HG03469 (cell line): Measurements from ENCODE around the gene LTBP1.

Source experiments
- ATAC-seq: cut with Tn5 transposase; IDR thresholded peaks from one replicate; pipeline ENCODE4 v1.9.1; 2021; ENCODE audit warnings: mild to moderate bottlenecking, moderate library complexity, moderate number of reproducible peaks; ENCODE audit not compliant: unreplicated experiment

LTBP1 gene

GRCh38 chr2:33181466-33181865 lies 234.7 kb downstream of the LTBP1 start:
- no peak for ATAC-seq

GRCh38 chr2:33184041-33184440 lies 237.3 kb downstream of the LTBP1 start:
- no peak for ATAC-seq

- ATAC-seq = no peak
These were observed 240.2 kb downstream of the LTBP1 start for GRCh38 chr2:33186937-33187336.

DNA sequence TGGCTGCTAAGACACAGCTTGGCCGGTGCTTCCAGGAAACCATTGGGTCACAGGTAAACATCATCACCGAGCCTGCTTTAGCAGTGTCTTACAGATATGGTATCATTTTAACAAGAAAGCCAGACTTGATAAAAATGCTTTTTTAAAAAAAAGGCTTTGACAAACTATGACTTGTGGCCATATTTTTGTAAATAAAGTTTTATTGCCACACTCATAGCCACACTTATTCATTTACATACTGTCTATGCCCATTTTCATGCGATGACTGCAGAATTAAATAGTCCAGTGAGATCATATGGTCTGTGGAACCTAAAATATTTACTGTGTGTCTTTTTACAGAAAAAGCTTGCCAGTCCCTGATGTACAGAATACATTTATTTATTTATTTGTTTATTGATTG lies 242.0 kb downstream of the LTBP1 start:
- ATAC-seq = no peak

GRCh38 chr2:33190393-33190937 lies 243.7 kb downstream of the LTBP1 start:
- ATAC-seq = no peak

- no peak for ATAC-seq
These were observed 249.1 kb downstream of the LTBP1 start for GRCh38 chr2:33195891-33196290.

DNA sequence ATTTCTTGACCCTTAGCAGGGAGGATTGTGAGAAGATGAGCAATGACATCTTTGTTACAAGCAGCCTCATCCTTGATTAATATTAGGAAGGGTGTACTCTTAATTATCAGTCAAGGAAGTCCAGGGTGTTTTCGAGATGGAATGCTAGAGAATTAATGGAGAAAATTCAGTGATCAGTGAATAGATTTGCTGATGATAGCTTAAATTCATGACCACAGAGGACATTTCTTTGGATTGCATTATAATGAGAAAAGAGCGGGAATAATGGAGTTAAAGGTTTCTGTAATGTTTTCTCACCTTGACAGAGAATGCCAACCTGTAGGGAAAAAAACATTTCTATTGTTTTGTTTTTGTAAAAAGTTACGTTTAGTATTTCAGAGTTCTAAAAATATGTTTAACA lies 249.9 kb downstream of the LTBP1 start:
- no peak for ATAC-seq

- no peak for ATAC-seq
These were observed 250.6 kb downstream of the LTBP1 start for GRCh38 chr2:33197198-33197938.

DNA sequence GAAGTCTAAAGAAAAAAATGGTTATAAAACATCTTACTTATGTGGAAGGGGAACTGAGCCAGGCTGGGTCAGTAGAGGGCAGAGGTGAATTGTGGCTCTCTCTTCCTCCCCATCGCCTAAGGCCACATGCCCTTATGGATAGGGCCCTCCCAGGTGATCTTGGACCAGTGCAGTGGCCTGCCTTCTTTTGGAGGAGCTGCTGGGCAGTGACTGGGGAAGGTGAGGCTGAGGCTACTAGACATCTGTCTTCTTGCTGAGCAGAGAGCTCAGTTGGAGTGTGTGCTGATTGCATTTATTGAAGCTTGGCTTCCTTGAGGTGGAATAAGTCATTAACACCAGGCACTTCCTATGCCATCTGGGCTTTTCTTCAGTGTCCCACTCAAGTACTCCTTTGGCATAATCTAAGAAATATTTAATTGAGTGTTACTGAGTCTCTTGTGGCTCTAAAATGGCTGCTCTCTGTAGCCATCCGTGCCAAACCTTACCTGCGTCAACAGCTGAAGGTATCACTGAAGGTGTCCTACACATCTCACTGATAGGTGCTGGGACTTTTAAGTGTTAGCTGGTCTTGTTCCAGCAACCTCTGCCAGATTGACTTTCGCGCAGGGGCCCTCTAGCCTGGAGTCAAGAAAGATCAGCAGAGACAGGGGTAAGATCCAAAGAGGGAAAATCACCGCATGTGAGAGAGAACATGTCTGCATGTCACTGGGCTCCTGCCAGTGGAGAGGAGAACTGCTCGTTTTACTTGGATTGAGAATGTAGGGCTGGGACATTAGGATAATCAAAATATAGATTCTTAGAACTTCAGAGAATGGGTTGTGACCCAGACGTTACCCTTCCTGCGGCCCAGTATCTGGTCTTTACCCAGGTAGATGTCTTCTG lies 256.1 kb downstream of the LTBP1 start:
- ATAC-seq = no peak

DNA sequence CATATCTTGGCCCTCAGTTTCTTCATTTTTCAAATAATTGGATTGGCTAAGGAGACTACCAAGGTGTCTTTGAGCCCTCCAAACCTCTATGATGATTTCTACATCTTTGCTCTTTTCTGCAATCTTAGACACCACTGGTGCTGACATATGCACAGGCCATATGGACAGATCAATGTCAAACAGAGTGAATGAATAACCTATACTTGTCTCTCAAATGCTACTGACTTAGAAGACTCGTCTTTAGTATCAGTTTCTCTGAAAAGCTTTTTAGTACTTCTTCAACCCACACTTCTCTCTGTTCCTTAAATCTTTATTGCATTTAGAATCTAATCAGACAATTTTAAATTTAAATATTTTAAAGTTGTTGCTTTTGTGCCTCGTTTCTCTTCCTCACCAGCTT lies 258.2 kb downstream of the LTBP1 start:
- peak; percentile 42 for ATAC-seq

DNA sequence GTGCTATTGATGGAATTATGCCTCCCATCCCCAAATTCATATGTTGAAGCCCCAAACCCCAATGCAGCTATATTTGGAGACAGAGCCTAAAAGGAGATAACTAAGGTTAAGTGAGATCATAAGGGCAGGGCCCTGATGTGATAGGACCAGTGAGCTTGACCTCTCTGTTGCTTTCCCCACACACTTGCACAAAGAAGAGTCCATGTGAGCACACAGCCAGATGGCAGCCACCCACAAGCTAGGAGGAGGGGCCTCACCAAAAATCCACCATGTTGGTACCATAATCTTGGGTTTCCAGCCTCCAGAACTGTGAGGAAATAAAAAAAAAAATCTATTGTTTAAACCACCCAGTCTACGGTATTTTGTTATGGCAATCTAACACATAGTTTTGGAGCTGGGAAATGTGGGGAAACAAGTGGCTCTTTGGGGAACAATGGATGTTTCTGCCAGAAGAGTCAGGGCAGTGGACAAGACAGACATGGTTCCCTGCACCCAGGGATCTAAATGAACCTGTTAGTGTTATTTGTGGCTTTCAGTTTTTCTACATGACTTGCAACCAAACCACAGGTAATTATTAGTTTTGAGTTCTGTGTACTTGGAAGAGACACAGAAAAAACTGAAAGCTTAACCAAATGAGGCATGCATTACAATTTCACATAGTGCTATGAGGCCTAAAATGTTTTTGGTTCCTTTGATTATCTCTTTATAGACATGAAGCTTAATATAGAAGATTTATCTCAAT lies 259.1 kb downstream of the LTBP1 start:
- ATAC-seq = peak; percentile 86

DNA sequence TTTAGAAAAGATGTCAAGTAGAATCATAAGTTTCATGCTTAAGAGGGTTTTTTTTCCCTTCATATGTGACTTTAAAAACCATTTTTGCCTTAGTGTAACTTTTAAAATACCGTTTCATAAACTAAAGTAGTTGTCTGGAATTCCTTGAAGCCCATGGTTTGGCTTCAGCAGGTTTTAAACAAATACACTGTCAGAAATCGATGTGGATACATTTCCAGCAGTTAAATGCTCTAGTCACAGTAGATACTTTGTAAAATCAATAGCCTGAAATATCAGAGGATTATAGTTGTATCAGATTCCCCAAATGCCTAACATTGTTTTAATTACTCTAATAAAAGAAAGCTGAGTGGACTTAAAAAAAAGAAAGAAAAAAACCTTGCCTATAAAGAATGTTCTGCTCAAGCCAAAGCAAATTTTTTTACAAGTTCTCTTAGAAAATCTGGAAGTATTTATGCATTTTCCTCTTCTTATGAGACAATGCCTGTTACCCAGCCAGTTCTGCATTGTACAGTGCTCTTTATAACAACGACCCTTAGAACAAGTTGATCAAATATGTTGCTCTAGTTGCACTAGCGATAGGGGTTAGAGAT lies 260.5 kb downstream of the LTBP1 start:
- ATAC-seq = no peak

- no peak for ATAC-seq
These were observed 261.6 kb downstream of the LTBP1 start for GRCh38 chr2:33208400-33208799.

DNA sequence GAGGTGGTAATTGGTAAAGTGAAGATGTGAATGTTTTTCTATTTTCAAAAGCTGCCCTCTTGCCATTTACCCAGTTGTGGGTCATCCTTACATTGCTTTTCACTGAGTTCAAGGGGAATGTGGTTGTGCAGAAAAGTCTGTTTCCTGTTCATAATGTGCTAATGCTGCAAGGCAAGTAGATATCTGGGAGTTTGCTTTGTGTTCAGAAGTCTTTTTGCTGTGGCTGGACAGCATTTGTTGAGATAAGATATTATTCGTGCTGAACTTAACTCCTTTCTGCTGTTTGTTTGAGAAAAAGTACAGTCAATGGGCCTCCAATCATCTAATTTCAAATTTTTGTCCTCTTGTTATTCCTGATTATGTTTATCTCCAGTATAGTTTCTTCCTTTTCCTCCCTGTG lies 263.2 kb downstream of the LTBP1 start:
- no peak for ATAC-seq

DNA sequence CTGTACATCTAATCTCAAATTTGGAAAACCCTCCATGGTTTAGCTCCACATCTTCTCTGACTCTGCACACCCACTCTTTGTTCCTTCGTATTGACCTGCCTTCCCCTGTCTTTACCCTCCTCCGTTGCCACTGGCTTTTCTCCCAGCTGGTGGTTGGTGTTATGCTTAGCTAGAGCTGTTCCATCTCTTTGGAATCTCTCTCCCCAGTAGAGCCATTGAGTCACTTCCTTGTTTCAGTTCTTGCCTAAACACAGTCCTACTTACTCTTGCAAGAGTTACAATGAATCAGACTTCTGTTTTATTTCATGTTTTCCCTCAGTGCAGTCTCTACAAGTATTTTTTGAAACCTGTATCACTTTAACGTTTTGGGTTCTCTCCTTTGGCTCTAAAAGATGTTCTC lies 263.9 kb downstream of the LTBP1 start:
- no peak for ATAC-seq

DNA sequence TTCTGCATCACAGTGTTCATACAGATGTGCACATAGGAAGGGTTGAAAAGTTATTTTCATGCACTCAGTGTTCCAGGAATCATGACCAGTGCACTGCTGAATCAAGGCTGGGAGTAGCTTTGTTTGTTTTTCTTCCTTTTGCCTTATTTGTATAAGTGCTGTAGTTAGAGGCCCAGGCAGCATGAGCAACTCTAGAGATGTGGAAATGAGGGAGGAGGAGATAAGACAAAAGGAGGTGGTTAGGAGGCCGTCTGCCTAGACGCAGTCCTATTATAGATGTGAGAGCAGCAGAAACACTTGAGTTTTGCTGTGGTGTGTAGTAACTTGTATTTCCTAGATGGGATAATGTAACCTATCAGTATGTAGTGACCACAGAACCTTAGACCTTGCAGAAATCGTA lies 265.4 kb downstream of the LTBP1 start:
- ATAC-seq = no peak

DNA sequence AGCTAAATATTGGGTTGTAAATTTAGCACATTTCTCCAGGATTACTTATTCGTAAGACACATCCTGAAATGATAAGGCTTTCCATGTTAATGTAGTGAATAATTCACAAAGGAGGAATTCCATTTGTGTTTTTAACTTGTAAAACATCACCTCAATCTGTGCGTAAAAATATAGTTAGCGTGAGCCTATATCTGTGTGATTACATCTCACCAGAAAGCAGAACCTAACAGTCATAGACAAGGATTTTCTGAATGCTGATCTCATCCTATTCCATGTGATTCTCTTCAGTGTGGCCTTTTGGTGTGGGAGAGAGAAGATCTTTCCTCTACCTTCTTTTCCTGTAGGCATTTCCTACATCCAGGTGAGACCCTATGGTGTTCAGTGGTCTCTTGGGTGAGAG lies 266.5 kb downstream of the LTBP1 start:
- no peak for ATAC-seq

- ATAC-seq = no peak
These were observed 266.9 kb downstream of the LTBP1 start for GRCh38 chr2:33213648-33214047.

- ATAC-seq = peak; percentile 60
These were observed 267.7 kb downstream of the LTBP1 start for GRCh38 chr2:33214436-33214835.

DNA sequence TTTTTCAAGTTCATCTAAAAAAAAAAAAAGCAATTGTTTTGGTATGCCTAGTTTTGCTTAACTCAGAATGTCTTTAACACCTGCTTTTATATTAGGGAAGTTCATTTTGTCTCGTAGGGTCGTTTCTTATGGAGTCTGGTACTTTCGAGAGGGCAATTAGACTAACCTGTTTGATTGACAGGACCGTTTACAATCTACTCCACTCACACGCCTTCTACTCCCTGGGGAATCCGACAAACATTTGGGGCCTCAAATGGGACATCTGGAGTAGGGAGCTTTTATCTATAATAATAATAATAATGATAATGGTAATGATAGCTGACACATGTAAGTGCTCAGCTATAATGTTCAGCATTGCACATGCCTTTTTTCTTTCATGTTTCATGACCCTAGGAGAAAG lies 268.1 kb downstream of the LTBP1 start:
- ATAC-seq = no peak

DNA sequence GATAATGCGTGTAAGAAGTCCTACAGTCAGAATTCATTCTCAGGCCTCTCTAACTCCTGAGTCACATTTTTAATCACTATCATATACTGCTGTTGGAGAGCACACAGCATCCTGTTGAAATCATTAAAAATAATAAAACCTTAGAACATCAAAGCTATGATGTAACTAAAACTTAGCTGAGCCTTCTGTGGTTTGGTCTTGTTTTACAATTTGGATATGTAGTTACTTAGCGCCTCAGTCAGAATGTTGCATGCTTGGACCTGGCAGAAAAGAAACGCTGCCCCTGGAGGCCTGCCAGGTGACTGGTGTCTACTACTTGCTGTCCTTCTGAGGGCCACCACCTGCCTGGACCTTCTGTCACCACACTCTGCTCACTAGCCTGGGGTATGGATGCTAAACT lies 268.5 kb downstream of the LTBP1 start:
- no peak for ATAC-seq
